ENCODE measurements around the gene OASL.
"Not testable (repeated sequence)": the region's sequence is repeated elsewhere in the genome, so short reads cannot be mapped to it uniquely, and the experiment has no call there.

The OASL gene

DNA sequence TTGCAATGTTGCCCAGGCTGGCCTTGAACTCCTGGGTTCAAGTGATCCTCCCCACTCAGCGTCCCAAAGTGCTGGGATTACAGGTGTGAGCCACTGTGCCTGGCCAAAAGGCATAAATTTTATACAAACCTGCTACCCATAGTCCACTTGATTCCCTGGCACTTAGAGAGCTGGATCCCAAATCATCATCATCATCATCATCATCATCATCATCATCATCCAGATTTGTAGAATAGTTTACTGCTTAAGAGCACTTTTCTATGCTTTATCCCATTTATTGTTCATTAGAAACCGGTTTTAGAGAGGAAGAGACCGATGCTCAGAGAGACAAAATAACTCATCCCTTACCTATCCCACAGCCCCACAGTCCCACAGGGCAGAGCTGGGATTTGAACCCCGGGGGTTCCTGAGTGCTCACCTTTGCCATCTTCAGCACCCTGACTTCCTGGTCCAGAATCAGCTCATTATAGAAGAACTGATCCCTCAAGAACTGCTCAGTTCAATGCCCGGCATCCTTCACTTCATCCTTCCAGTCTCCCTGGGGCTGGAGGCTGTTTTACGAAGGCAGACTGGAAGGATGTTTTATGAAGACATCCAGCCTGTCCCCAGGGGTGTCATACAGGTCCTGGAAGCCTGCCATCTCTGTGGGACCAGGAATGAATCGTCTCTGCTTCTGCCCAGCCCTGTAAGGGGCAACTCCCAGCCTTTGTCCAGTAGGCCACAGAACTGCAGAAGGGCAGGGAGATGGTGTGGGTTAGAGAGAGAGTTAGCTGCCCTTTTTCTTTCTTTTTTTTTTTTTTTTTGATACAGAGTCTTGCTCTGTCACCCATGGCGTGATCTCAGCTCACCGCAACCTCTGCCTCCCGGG, 20.2 kb upstream of the OASL start:
- DNase-seq (ENCODE audit: low read depth in 2 of 2) = no peak

DNA sequence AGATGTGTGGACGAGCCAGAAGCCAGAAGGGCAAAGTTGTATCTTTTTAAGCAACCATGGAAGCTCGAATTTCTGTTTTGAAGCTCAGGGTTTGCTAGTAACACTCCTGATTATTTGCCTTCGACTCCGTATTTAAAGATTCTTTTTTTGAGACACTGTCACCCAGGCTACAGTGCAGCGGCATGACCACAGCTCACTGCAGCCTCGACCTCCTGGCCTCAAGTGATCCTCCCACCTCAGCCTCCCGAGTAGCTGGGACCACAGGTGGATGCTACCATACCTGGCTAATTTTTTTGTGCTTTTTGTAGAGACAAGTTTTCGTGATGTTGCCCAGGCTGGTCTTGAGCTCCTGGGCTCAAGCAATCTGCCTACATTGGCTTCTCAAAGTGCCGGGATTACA, 18.7 kb upstream of the OASL start:
- DNase-seq (ENCODE audit: low read depth in 2 of 2) = no peak

DNA sequence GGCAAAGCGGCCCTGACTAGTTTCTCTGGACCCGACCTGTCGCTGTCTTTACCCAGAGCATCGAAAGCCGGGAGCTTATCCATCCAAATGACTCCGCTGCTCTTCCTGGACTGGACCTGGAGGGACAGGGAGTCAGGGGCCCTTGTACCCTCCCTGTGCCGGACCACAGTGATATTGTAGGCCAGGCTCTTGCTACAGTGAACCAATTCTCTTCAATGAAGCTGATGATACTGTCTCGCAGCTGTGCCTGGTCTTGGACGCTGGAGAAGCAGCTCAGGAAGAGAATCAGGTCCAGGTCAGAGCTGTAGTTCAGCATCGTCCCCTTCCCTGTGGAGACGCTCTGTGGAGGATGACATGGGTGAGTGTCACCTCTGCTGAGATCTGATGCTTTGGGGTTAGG, 14.7 kb upstream of the OASL start:
- no peak for DNase-seq (ENCODE audit: low read depth in 2 of 2)

DNA sequence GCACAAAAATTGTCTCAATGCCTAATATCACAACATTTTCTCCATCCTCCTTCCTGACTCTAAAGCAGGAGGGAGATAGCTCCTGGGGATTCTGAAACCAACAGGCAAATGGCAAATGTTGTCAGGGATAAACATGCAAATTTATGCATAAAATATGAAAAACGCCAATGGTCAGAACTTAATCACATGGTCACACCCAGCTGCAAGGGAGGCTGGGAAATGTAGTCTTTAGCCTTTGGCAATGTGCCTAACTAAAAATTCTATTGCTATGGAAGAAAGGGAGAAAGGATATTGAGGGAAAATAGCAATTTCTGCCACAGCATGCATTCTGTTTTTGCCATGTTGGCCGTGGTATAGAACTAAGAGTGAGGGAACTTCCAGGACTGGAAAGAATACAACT, 11.7 kb upstream of the OASL start:
- DNase-seq (ENCODE audit: low read depth in 2 of 2) = no peak

DNA sequence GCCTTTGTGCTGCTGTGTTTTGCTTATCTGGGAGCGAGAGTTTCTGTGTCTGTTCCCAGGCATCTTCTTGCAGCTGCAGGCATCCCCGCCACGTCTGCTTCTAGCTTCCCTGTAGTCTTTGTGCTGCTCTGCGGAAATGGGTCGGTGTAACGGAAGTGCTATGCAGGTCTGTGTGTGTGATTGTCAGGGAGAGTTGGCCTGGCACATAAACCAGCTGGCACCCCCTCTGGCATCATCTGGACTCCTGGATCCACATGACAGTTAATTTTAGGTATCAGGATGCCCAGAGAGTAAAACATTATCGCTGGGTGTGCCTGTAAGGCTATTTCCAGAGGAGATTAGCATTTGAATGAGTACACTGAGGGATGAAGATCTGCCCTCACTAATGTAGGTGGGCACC, 9.4 kb upstream of the OASL start:
- DNase-seq (ENCODE audit: low read depth in 2 of 2) = no peak

DNA sequence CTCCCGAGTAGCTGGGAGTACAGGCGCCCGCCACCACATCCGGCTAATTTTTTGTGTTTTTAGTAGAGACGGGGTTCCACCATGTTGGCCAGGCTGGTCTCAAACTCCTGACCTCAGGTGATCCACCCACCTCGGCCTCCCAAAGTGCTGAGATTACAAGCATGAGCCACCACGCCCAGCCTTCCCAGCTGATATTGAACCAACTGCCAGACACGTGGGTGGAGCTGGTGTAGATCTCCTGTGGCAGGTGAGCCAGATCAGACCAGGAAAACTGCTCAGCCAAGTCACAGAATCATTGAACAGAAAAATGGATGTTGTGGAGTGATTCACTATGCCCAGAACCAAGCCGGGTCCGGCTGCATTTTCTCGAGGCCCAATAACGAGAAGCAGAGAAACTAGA, 8.4 kb upstream of the OASL start:
- DNase-seq (ENCODE audit: low read depth in 2 of 2) = not testable (repeated sequence)

DNA sequence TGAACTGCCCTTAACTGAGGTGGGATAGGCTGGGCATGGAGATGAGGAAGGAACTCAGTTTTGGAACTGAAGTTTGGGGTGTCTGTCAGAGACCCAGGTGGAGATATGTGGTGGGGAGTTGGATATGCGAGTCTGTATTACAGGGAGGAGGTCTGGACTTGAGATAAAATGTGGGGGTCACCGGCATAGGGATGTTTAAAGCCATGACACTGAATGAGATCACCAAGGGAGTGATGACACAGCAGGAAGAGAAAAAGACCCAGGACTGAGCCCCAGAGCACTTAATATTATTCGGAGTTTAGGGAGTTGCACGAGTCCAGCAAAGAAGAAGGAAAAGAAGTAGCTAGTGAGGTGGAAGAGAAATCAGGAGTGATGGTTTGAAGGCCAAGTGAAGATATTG, 4.0 kb upstream of the OASL start:
- no peak for DNase-seq (ENCODE audit: low read depth in 2 of 2)

DNA sequence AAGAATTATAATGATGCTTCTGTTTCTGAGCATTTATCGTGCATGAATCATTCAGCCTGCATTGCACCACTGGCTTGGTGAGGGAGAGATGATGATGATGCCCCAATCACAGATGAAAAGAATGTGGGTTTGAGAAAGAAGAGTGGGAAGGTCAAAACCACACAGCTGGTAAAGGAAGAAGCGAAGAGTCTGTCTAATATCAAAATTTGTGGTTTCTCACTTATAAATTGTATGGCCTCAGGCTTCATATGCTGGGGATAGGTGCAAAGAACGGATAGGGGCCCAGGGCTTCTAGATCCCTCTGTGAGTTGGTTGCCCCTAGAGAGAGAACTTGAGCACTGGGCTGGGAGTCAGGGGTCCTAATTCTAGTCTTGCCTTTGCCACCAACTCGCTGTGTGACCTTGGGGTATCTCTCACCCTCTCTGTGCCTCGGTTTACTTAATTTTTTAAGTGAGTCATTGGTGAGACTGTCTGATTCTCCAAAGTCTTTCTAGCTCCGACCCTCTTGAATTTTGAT, 2.2 kb downstream of the OASL start:
- no peak for DNase-seq (ENCODE audit: low read depth in 2 of 2)

DNA sequence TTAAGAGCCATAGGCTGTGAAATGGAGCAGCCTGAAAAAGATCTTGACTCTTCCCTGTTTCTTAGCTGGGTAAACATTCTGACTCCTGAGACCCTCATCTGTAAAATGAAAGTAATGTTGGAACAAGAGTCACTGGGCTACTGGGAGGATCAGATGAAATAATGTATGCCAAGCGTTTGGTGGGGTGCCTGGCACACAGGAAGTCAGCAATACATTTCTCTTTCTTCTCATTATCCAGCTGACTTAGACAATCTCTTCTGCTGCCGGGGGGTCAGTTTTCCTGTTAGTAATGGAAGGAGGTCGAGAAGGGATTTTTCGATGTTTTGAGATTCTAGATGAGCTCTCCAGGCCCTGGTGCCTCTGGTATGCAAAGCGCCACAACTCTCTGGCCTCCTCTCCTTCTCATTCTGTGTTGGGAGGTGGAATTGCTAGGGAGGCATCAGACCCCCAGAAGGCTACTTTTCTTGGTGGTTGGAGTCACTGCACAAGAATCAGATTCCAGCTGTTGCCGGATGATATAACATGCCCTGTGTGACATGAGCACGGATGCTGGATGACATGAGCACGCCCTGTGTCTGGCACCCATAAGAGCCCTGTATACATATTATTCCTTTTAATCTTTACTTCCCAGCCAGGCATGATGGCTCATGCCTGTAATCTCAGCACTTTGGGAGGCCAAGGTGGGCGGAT, 4.3 kb downstream of the OASL start:
- no peak for DNase-seq (ENCODE audit: low read depth in 2 of 2)

DNA sequence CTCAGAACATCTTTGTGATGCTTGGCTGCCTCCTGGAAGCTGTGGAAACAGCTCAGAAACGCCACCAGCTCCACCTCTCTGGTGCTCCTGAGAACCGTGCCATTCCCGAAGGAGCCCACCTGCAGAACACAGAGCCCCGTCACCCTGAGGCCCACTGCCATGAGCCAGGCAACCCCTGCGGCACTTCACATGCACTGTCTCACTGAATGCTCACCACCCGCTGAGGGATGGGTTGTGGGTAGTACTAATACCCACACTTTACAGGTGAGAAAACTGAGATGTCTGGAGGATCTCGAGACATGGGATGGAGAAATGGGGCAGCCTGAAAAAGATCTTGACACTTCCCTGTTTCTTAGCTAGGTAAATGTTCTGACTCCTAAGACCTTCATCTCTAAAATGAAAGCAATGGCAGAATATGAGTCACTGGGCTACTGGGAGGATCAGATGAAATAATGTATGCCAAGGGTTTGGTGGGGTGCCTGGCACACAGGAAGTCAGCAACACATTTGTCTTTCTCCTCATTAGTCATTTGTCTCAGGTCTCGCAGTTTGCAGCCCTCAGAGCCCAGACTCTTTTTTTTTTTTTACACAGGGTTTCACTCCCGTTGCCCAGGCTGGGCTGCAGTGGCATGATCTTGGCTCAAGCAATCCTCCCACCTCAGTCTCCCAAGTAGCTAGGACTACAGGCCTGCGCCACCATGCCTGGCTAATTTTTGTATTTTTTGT, 5.3 kb downstream of the OASL start:
- peak; percentile 24 to 29 for DNase-seq (ENCODE audit: low read depth in 2 of 2)

DNA sequence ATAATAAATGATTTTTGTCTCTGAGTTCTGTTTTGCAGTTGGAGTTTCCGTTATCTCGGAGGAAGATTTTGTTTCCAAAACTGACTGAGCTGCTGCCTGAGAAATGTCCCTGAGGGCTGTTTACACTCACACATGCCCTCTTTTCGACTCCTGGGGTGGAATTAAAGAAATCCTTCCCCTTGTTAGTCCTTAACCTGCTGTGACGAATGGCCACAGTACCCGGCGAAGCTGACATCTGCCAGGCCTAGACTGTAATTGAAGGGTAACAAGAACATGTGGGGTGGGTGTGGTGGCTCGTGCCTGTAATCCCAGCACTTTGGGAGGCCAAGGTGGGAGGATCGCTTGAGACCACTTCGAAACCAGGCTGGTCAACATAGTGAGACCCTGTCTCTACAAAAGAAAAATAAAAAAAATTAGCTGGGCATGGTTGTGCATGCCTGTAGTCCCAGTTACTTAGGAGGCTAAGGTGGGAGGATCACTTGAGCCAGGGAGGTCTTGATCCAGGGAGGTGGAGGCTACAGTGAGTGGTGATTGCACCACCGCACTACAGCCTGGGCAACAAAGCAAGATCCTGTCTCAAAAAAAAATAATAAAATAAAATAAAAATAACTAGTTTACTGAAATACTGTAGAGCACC, 8.4 kb downstream of the OASL start:
- no peak for DNase-seq (ENCODE audit: low read depth in 2 of 2)

DNA sequence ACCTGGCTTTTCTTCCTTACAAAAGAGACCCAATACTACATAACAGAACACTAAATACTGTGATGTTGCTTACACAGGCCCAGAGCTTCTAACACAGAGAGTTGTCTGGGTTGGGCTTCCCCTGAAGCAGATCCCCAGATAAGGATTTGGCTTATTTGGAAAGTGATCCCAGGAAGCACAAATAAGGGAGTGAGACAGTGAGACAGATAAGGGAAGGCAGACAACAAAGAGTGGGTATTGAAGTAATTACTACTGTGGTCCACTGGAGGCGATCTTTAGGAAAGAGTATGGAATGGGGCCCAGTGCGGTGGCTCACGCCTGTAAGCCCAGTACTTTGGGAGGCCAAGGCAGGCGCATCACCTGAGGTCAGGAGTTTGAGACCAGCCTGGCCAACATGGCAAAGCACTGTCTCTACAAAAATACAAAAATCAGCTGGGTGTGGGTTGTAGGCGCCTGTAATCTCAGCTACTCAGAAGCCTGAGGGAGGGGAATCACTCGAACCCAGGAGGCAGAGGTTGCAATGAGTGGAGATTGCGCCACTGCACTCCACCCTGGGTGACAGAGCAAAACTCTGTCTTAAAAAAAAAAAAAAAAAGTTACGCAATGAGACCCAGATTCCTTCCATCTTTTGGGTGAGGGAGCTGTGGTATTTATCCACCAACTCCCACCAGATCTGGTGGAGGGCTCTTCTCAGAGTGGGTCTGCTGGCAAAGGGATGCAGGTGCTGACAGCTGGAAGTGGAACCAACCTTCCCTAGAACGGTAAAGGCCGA, 12.6 kb downstream of the OASL start:
- DNase-seq (ENCODE audit: low read depth in 2 of 2) = no peak

DNA sequence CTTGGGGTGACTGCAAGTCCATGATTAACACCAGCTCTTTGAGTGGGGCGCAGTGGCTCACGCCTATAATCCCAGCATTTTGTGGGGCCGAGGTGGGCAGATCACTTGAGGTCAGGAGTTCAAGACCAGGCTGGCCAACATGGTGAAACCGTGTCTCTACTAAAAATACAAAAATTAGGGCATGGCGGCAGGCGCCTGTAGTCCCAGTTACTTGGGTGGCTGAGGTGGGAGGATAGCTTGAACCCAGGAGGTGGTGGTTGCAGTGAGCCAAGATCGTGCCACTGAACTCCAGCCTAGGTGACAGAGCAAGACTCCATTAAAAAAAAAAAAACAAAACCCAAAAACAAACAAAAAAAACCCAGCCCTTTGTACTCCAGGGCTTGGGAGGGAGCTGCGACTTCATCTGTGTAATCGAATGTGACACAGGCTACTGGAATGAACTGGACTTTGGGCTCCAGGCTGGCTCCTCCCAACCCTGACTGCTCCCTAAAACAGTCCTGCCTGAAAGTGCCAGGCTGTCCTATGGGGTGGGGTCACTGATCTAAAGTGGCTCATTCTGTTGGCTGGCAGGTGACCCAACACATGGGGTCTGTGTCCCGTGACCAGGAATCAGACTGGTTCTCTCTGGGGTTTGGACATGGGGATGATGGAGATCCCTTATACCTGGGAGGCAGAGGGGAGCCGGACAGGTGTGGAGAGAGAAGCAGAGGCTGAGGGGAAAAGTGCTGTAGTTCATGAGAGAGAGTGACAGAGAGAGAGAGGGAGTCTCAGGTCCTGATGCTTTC, 13.4 kb downstream of the OASL start:
- DNase-seq (ENCODE audit: low read depth in 2 of 2) = no peak

DNA sequence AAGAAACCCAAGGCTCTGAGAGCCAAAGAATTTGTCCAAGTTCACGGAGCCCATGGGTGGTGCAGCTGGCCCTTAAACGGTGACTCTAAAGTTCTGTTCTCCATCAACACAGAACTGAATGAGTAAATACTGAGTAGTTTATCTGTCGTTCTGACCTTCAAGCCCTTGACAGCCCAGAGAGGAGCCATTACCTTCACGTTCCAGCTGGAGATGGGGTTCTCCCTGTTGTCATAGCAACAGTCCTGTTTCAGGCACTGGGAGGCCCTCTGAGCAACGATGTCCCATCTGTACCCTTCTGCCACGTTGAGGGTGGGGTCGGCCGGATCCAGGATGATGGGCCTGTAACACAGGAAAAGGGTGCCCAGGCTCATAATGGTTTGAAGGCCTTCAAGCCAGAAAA, 15.2 kb downstream of the OASL start:
- no peak for DNase-seq (ENCODE audit: low read depth in 2 of 2)

DNA sequence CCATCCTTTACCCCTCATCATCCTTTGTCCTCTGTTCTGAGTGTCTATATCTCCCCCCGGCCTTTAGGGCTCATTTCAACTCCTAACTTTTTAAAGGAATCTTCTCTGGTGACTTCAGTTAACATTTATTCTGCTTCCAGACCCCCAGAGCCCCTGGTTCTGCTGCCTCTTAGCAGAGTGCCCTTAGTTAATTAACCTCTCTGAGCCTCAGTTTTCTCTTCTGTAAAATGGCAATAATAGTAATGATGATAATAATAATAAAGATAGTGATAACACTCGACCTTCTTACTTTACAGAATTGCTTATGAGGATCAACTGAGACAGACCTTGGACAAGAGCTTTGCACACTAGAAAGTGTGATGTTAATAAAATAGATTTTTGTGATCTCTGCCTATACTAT, 16.3 kb downstream of the OASL start:
- no peak for DNase-seq (ENCODE audit: low read depth in 2 of 2)

DNA sequence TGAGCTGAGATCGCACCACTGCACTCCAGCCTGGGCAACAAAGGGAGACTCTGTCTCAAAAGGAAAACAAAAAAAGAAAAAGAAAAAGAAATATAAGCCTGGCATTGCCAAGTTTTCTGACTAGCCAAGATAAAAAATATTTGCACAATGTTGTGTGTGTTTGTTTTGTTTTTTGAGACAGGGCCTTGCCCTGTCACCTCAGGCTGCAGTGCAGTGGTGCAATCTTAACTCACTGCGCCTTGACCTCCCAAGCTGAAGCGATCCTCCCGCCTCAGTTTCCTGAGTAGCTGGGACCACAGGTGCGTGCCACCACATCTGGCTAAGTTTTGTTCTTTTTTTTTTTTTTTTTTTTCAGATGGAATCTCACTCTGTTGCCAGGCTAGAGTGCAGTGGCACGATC, 17.3 kb downstream of the OASL start:
- DNase-seq (ENCODE audit: low read depth in 2 of 2) = no peak

DNA sequence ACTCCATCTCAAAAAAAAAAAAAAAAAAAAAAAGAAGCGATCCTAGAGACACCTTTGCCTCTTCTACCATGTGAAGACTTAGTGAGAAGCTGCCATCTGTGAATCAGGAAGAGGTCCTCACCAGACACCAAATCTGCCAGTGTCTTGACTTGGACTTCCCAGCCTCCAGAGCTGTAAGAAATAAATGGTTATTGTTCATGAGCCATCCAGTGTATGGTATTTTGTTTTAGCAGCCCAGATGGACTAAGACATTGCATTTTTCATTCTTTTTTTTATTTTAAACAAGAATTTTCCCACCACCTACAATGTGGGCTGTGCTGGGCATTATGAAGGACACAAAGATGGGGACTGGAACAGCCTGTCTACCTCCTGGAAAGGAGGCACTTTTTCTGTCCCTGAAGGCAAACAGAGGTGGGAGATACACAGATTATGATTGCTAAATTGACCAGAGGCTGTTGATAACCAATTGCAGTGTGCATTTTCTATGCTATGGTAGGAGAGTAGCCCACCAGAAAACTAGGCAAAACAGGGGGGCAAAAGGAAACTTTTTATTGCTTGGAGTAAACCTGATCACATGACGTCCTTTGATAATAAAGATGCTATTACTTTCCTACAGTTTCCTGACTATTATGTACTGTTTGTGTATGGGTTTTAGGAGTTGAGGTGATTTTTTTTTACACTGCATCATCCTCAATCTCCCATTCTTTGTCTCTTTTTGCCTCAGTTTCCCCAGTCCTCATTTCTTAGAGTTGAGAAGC, 20.0 kb downstream of the OASL start:
- DNase-seq (ENCODE audit: low read depth in 2 of 2) = no peak

DNA sequence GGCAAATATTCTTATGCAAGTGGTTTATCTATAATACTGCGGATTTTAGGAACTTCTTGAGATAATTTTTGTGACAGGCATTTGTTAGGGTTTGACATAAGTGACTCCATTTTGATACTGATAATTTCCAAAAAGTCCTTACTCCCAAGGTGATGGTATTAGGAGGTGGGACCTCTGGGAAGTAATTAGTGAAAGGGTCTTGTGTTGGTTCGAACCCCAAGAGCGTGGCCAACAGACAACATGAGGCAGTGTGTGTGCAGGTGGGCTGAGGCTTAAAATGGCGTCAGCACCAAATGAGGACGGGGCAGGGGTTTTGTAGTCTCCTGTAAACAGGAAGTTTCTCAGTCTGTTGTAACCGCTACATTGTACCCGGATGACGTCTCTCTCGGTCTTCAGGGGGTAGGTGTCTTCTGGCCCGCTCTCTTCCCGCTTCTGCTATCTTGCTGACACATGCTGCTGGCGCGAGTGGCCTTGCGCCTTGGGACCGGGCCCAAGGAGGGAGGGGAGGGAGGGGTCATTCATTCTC, 21.0 kb downstream of the OASL start:
- no peak for DNase-seq (ENCODE audit: low read depth in 2 of 2)

Measured in stimulated activated CD8-positive, alpha-beta memory T cell treated with anti-CD3 and anti-CD28 coated beads, Interleukin-2, amount 100 ng/mL, for 1 hour (primary cell).